HG03175 (cell line): ENCODE measurements around the gene RPL7L1.
"Not testable (repeated sequence)": the region's sequence is repeated elsewhere in the genome, so short reads cannot be mapped to it uniquely, and the experiment has no call there.

Source experiments
- ATAC-seq: cut with Tn5 transposase; IDR thresholded peaks from one replicate; pipeline ENCODE4 v1.9.1; 2021; ENCODE audit warnings: mild to moderate bottlenecking, moderate library complexity; ENCODE audit not compliant: unreplicated experiment

Gene RPL7L1

GRCh38 chr6:42890311-42891198 lies 11.1 kb downstream of the RPL7L1 start:
- ATAC-seq, result peak; percentile 93

GRCh38 chr6:42891199-42891722 lies 11.8 kb downstream of the RPL7L1 start:
- no peak for ATAC-seq

- not testable (repeated sequence) for ATAC-seq
These were observed 14.8 kb downstream of the RPL7L1 start for GRCh38 chr6:42894041-42894828.

GRCh38 chr6:42896178-42896719 lies 16.8 kb downstream of the RPL7L1 start:
- no peak for ATAC-seq

- ATAC-seq, result no peak
These were observed 19.5 kb downstream of the RPL7L1 start for GRCh38 chr6:42898891-42899361.

- ATAC-seq, result no peak
These were observed 20.5 kb downstream of the RPL7L1 start for GRCh38 chr6:42899871-42900270.

GRCh38 chr6:42901538-42901957 lies 22.1 kb downstream of the RPL7L1 start:
- peak; percentile 64 for ATAC-seq

- ATAC-seq, result not testable (repeated sequence)
These were observed 23.2 kb downstream of the RPL7L1 start for GRCh38 chr6:42902429-42903263.

GRCh38 chr6:42904467-42904866 lies 25.1 kb downstream of the RPL7L1 start:
- no peak for ATAC-seq

GRCh38 chr6:42907336-42907735 lies 27.9 kb downstream of the RPL7L1 start:
- no peak for ATAC-seq

GRCh38 chr6:42909835-42910234 lies 30.4 kb downstream of the RPL7L1 start:
- ATAC-seq, result no peak

- no peak for ATAC-seq
These were observed 32.0 kb downstream of the RPL7L1 start for GRCh38 chr6:42911171-42912021.

GRCh38 chr6:42914546-42914945 lies 35.1 kb downstream of the RPL7L1 start:
- ATAC-seq, result no peak

- ATAC-seq, result no peak
These were observed 36.3 kb downstream of the RPL7L1 start, which contains the start of gene PTCRA for GRCh38 chr6:42915732-42916131. PTCRA (plus strand) TSS chr6:42916053; CDS start chr6:42916070, 17 bp downstream.

GRCh38 chr6:42916288-42916687 lies 36.9 kb downstream of the RPL7L1 start:
- ATAC-seq, result no peak

- ATAC-seq, result no peak
These were observed 42.4 kb downstream of the RPL7L1 start for GRCh38 chr6:42921801-42922200.

GRCh38 chr6:42923666-42924065 lies 44.2 kb downstream of the RPL7L1 start:
- ATAC-seq, result no peak

GRCh38 chr6:42925248-42925857 lies 45.9 kb downstream of the RPL7L1 start:
- no peak for ATAC-seq
